Activated T-cell treated with anti-CD3 and anti-CD28 coated beads, Interleukin-2, amount 50 U/mL, for 48 hours (primary cell): Measurements from ENCODE around the gene PCNX1.
A peak's percentile ranks its signal among the peaks of the same experiment; 100 is the strongest.
"Not testable (repeated sequence)": the region's sequence is repeated elsewhere in the genome, so short reads cannot be mapped to it uniquely, and the experiment has no call there.

Experiments used
- DNase-seq, 2 experiments: peaks; one replicate each; pipeline ENCODE4 v3.0.0-alpha.2; 2020

Gene PCNX1

GRCh38 chr14:70907176-70907995 lies at the start of gene PCNX1:
PCNX1 (plus strand) TSS chr14:70907459; CDS start chr14:70907851, 392 bp downstream.
- DNase-seq = peak; percentile 92 to 94

GRCh38 chr14:70857496-70857890 lies 49.8 kb upstream of the PCNX1 start:
- DNase-seq = no peak

- DNase-seq = no peak
These were observed 48.6 kb upstream of the PCNX1 start for GRCh38 chr14:70858641-70859040.

GRCh38 chr14:70866992-70867391 lies 40.3 kb upstream of the PCNX1 start:
- not testable (repeated sequence) for DNase-seq

GRCh38 chr14:70871001-70871400 lies 36.3 kb upstream of the PCNX1 start:
- DNase-seq = no peak

- peak; percentile 23 to 31 for DNase-seq
These were observed 35.2 kb upstream of the PCNX1 start for GRCh38 chr14:70871863-70872677.

- DNase-seq = no peak
These were observed 34.6 kb upstream of the PCNX1 start for GRCh38 chr14:70872678-70873020.

GRCh38 chr14:70873627-70874026 lies 33.6 kb upstream of the PCNX1 start:
- DNase-seq = no peak

GRCh38 chr14:70875811-70876460 lies 31.3 kb upstream of the PCNX1 start:
- DNase-seq = not testable (repeated sequence)

GRCh38 chr14:70879448-70879847 lies 27.8 kb upstream of the PCNX1 start:
- no peak for DNase-seq

GRCh38 chr14:70880888-70881287 lies 26.4 kb upstream of the PCNX1 start:
- not testable (repeated sequence) for DNase-seq

GRCh38 chr14:70881549-70882177 lies 25.6 kb upstream of the PCNX1 start:
- DNase-seq = no peak

GRCh38 chr14:70882776-70883492 lies 24.3 kb upstream of the PCNX1 start:
- peak; percentile 38 to 46 for DNase-seq

GRCh38 chr14:70884595-70885342 lies 22.5 kb upstream of the PCNX1 start:
- peak; percentile 51 to 58 for DNase-seq

- DNase-seq = peak; percentile 70 to 75
These were observed 21.8 kb upstream of the PCNX1 start for GRCh38 chr14:70885343-70886022.

GRCh38 chr14:70886421-70887206 lies 20.6 kb upstream of the PCNX1 start:
- DNase-seq = peak; percentile 66 to 72

GRCh38 chr14:70887207-70887681 lies 20.0 kb upstream of the PCNX1 start:
- no peak for DNase-seq

- DNase-seq = no peak
These were observed 19.3 kb upstream of the PCNX1 start for GRCh38 chr14:70887737-70888499.

- no peak for DNase-seq
These were observed 18.5 kb upstream of the PCNX1 start for GRCh38 chr14:70888681-70889175.
